Esophagus muscularis mucosa (tissue), 3 donors: ENCODE results near the gene CCDC66.

Experiments used
- CTCF ChIP-seq, 3 experiments: fragments of 200-600 bp in 2 of 3; fragments of 450-650 bp in 1 of 3; sonication (generic) in 2 of 3; IDR thresholded peaks; one replicate each; pipeline ENCODE4 v1.5.1; 2017 to 2019; ENCODE audit warnings: antibody characterized with exemption in 3 of 3, mild to moderate bottlenecking in 2 of 3, moderate library complexity in 1 of 3
- POLR2A ChIP-seq: fragments of 450-650 bp; IDR thresholded peaks from one replicate; pipeline ENCODE4 v1.6.1; 2017; ENCODE audit warnings: antibody characterized with exemption, moderate library complexity, mild to moderate bottlenecking, low read depth
- POLR2AphosphoS5 ChIP-seq, 2 donors: sonication (generic); formaldehyde crosslinking; IDR thresholded peaks; one replicate each; pipeline ENCODE4 v1.6.1; 2017; ENCODE audit warnings: antibody characterized with exemption in 2 of 2

- TF ChIP-seq CTCF (IDR thresholded peaks at IDR 0.05) (no peak), POLR2AphosphoS5 (IDR thresholded peaks at IDR 0.05) (no peak), POLR2A (no peak)
Observed at GRCh38 chr3:56622381-56622780, 65.4 kb downstream of the CCDC66 start.
